H7 (cell line): ENCODE measurements around the gene MCTP1. TPM values are rescaled to one million over a fixed set of nuclear protein-coding genes. Genes with fewer than 3 reads are reported as not detected.

Experiments
- DNase-seq: peaks from one replicate; pipeline ENCODE4 v3.0.0; 2012
- H3K27me3 ChIP-seq: 2 replicates; pipeline ENCODE4 v1.6.0; 2011; ENCODE audit warnings: mild to moderate bottlenecking, low read length; ENCODE audit not compliant: control insufficient read depth, insufficient read depth
- H3K36me3 ChIP-seq: replicated peaks from 2 replicates; pipeline ENCODE4 v1.5.1; 2011; ENCODE audit warnings: low read length; ENCODE audit not compliant: control insufficient read depth, insufficient read depth
- H3K4me3 ChIP-seq: 2 replicates; pipeline ENCODE4 v1.5.1; 2011; ENCODE audit warnings: low read depth, mild to moderate bottlenecking, control low read depth, low read length, moderate library complexity; ENCODE audit not compliant: insufficient read depth
- total RNA-seq: library from RNA; depleted of rRNA; stranded (reverse); fragments of >200 nt; shearing (Covaris generic); gene quantifications from 2 replicates; pipeline ENCODE4 v1.2.3, GENCODE V29; 2014

MCTP1 gene
- total RNA-seq, 1 experiment from 2014 or later, result 1.0 TPM

- H3K27me3 ChIP-seq, result no peaks in the 10 kb centered on the region
- H3K4me3 ChIP-seq, result no peak overlapping the region
- DNase-seq, result no peak
- no peaks in the 10 kb centered on the region for H3K36me3 ChIP-seq
Observed at GRCh38 chr5:95274011-95274410, 10.9 kb downstream of the MCTP1 start.

- Histone ChIP-seq H3K27me3 (no peaks in the 10 kb centered on the region), H3K36me3 (no peaks in the 10 kb centered on the region)
- DNase-seq, result no peak
Observed at GRCh38 chr5:95272316-95272929, 12.5 kb downstream of the MCTP1 start.

GRCh38 chr5:95262933-95263660 lies 21.8 kb downstream of the MCTP1 start:
- no peaks in the 10 kb centered on the region for H3K36me3 ChIP-seq
- no peaks in the 10 kb centered on the region for H3K27me3 ChIP-seq
- DNase-seq, result no peak
- no peak overlapping the region for H3K4me3 ChIP-seq

More at GRCh38 chr5:95272316-95272929, 12.5 kb downstream of the MCTP1 start:
- no peak overlapping the region for H3K4me3 ChIP-seq

GRCh38 chr5:95261437-95262175 lies 23.3 kb downstream of the MCTP1 start:
- no peak for DNase-seq
- H3K27me3 ChIP-seq, result no peaks in the 10 kb centered on the region
- no peak overlapping the region for H3K4me3 ChIP-seq
- no peaks in the 10 kb centered on the region for H3K36me3 ChIP-seq

- Histone ChIP-seq H3K36me3 (no peaks in the 10 kb centered on the region), H3K27me3 (no peaks in the 10 kb centered on the region), H3K4me3 (no peak overlapping the region)
- no peak for DNase-seq
Observed at GRCh38 chr5:95256991-95257390, 27.9 kb downstream of the MCTP1 start.

GRCh38 chr5:95256446-95256845 lies 28.4 kb downstream of the MCTP1 start:
- no peak for DNase-seq
- no peaks in the 10 kb centered on the region for H3K36me3 ChIP-seq
- H3K27me3 ChIP-seq, result no peaks in the 10 kb centered on the region
- H3K4me3 ChIP-seq, result no peak overlapping the region

- no peak for DNase-seq
- H3K27me3 ChIP-seq, result no peaks in the 10 kb centered on the region
- H3K4me3 ChIP-seq, result no peak overlapping the region
- H3K36me3 ChIP-seq, result no peaks in the 10 kb centered on the region
Observed at GRCh38 chr5:95252801-95253200, 32.1 kb downstream of the MCTP1 start.

GRCh38 chr5:95251185-95251584 lies 33.7 kb downstream of the MCTP1 start:
- Histone ChIP-seq H3K27me3 (no peaks in the 10 kb centered on the region), H3K36me3 (no peaks in the 10 kb centered on the region), H3K4me3 (no peak overlapping the region)
- DNase-seq, result no peak

GRCh38 chr5:95244479-95244878 lies 40.4 kb downstream of the MCTP1 start:
- H3K36me3 ChIP-seq, result no peaks in the 10 kb centered on the region
- DNase-seq, result no peak
- no peaks in the 10 kb centered on the region for H3K27me3 ChIP-seq
- H3K4me3 ChIP-seq, result no peak overlapping the region

- no peak overlapping the region for H3K4me3 ChIP-seq
- H3K36me3 ChIP-seq, result no peaks in the 10 kb centered on the region
- no peak for DNase-seq
- H3K27me3 ChIP-seq, result no peaks in the 10 kb centered on the region
Observed at GRCh38 chr5:95241635-95242034, 43.3 kb downstream of the MCTP1 start.

- no peak overlapping the region for H3K4me3 ChIP-seq
- H3K36me3 ChIP-seq, result no peaks in the 10 kb centered on the region
- no peak for DNase-seq
- no peaks in the 10 kb centered on the region for H3K27me3 ChIP-seq
Observed at GRCh38 chr5:95241161-95241560, 43.7 kb downstream of the MCTP1 start.

- DNase-seq, result no peak
- H3K36me3 ChIP-seq, result no peaks in the 10 kb centered on the region
- no peaks in the 10 kb centered on the region for H3K27me3 ChIP-seq
Observed at GRCh38 chr5:95238560-95239325, 46.2 kb downstream of the MCTP1 start.

GRCh38 chr5:95237324-95237723 lies 47.6 kb downstream of the MCTP1 start:
- no peaks in the 10 kb centered on the region for H3K36me3 ChIP-seq
- DNase-seq, result peak; percentile 6
- no peaks in the 10 kb centered on the region for H3K27me3 ChIP-seq
- no peak overlapping the region for H3K4me3 ChIP-seq

More at GRCh38 chr5:95238560-95239325, 46.2 kb downstream of the MCTP1 start:
- H3K4me3 ChIP-seq, result no peak overlapping the region

- H3K27me3 ChIP-seq, result no peaks in the 10 kb centered on the region
- no peaks in the 10 kb centered on the region for H3K36me3 ChIP-seq
- DNase-seq, result no peak
- H3K4me3 ChIP-seq, result no peak overlapping the region
Observed at GRCh38 chr5:95235439-95235982, 49.4 kb downstream of the MCTP1 start.
